ENCODE measurements around the gene KRT32.

- TF ChIP-seq CTCF (IDR thresholded peaks at IDR 0.05; ENCODE audit: insufficient read depth, low read depth, low read length) (no peak), EZH2 (IDR thresholded peaks at IDR 0.05; ENCODE audit: insufficient read depth, low read length) (no peak)
Measured at GRCh38 chr17:41456204-41456603, 11.0 kb downstream of the KRT32 start.

All from astrocyte (in vitro differentiated cells and primary cell).